AG04450 (cell line): ENCODE measurements around the gene ISLR2. TPM values are rescaled to one million over a fixed set of nuclear protein-coding genes. Genes with fewer than 3 reads are reported as not detected.

ENCODE experiments used
- CTCF ChIA-PET: fragments of 300-600, 350-600 bp; formaldehyde crosslinking; extraction: SDS; loops from one replicate; lab custom pipeline; 2022; ENCODE audit warnings: antibody characterized with exemption, inconsistent platforms; lab: Charles Lee
- POLR2A ChIA-PET: fragments of 350-600 bp; formaldehyde crosslinking; extraction: SDS; loops from one replicate; lab custom pipeline; 2021; ENCODE audit warnings: antibody characterized with exemption, inconsistent platforms; lab: Yijun Ruan, JAX
- DNase-seq: peaks from one replicate; pipeline ENCODE4 v3.0.0-alpha.2; 2011; ENCODE audit warnings: low read depth, low spot score
- H3K27ac ChIP-seq: one replicate; pipeline ENCODE4 v1.5.1; 2012; ENCODE audit warnings: low read depth, low read length, control low read depth
- H3K27me3 ChIP-seq: one replicate; pipeline ENCODE4 v1.6.0; 2012; ENCODE audit warnings: low read length; ENCODE audit not compliant: control insufficient read depth, insufficient read depth
- H3K4me3 ChIP-seq: 2 replicates; pipeline ENCODE4 v1.5.1; 2011; ENCODE audit warnings: mild to moderate bottlenecking, low read depth, low read length, control low read depth
- H3K9me3 ChIP-seq: 2 replicates; pipeline ENCODE4 v1.5.1; 2012; ENCODE audit warnings: low read length; ENCODE audit not compliant: control insufficient read depth, insufficient read depth
- polyA plus RNA-seq: library from polyadenylated mRNA; depleted of rRNA; stranded (reverse); fragments of >200 nt; gene quantifications from 2 replicates; pipeline ENCODE4 v1.2.3, GENCODE V29; 2011
- TF ChIP-seq, protein P1 (sequence below): IDR thresholded peaks from 2 replicates; pipeline ENCODE4 v1.5.1; 2011; ENCODE audit warnings: low read depth, low read length, control low read depth, inconsistent platforms

ISLR2 gene
- polyA plus RNA-seq, 1 experiment = not detected

DNA sequence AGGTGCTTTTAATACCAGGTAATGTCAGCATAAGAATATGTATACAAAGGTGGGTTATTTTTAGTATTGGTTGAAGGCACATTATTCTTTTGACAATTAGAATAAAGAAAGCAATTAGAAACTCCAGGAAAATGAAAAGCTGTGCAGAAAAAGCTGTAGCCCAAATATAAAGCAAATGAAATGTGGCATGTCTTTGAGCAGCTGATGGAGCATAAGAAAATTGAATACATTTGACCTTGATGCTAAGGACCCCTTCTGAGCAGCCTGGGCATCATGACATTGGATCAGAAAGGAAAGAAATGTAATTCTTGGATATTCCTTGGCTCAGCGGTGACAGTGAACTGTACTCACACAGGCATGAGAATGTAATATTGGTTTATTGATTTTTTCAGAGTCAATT, 35.1 kb downstream of the ISLR2 start:
- peaks cover 8% of the 10 kb centered on the region for H3K27me3 ChIP-seq
- H3K9me3 ChIP-seq = no peaks in the 10 kb centered on the region
- H3K27ac ChIP-seq = no peak overlapping the region
- no peak for DNase-seq
- H3K4me3 ChIP-seq = no peak overlapping the region
- ChIA-PET CTCF (interaction anchor here (0.5 to 1.6 kb wide), 2 partner anchors 99 to 142 kb away, joined by 5 to 8 read pairs; no protein-coding TSS in a partner anchor), POLR2A (no interaction called here)
- TF ChIP-seq, protein P1, sequence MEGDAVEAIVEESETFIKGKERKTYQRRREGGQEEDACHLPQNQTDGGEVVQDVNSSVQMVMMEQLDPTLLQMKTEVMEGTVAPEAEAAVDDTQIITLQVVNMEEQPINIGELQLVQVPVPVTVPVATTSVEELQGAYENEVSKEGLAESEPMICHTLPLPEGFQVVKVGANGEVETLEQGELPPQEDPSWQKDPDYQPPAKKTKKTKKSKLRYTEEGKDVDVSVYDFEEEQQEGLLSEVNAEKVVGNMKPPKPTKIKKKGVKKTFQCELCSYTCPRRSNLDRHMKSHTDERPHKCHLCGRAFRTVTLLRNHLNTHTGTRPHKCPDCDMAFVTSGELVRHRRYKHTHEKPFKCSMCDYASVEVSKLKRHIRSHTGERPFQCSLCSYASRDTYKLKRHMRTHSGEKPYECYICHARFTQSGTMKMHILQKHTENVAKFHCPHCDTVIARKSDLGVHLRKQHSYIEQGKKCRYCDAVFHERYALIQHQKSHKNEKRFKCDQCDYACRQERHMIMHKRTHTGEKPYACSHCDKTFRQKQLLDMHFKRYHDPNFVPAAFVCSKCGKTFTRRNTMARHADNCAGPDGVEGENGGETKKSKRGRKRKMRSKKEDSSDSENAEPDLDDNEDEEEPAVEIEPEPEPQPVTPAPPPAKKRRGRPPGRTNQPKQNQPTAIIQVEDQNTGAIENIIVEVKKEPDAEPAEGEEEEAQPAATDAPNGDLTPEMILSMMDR = no peak

DNA sequence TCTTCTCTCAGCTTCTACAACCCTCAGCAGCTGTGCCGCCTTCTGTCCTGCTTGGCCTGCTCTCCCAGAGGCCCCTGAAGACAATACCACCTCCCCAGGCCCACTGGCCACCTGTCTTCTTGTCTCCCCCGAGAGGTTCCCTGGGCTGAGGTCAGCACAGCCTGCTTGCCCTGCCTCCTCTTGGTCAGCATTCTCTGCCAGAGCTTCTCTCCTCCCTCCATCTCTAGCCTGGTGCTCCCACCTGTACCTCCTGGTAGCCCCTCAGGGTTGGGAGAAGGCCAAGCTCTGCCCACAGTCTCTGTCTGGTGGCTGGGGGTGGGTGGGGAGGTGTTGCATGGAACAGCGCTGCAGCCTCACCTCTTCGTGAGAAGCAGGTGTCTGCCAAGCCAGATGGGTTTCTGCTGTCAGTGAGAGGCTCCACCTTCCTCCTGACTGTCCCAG, 37.5 kb downstream of the ISLR2 start:
- ChIA-PET CTCF (interaction anchor here (0.6 kb wide), 1 partner anchor 24 kb away, joined by 3 read pairs; no protein-coding TSS in a partner anchor), POLR2A (no interaction called here)
- no peak overlapping the region for H3K27ac ChIP-seq
- H3K27me3 ChIP-seq = peaks cover 8% of the 10 kb centered on the region
- TF ChIP-seq, protein P1 = no peak
- no peak for DNase-seq
- no peak overlapping the region for H3K4me3 ChIP-seq
- no peaks in the 10 kb centered on the region for H3K9me3 ChIP-seq

DNA sequence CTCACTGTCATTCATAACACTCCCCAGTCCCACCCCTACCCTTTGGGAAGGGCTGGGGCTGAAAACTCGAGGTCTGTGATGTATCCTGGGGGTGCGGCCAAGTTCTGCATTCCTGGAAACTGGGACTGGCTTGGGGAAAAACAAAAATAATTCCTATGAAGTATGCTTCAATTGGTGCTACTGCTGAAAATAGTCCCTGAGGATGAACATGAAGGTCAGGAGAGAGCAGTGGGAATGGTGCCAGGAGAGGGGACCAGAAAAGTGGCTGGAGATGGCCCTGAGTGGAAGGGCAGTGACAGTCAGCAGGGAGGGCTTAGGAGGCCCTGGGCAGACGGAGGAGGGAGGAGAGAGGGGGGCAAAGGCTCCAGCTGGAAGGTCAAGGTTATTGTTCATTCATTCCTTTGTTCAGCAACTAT, 38.3 kb downstream of the ISLR2 start:
- TF ChIP-seq, protein P1 = no peak
- Histone ChIP-seq H3K9me3 (no peaks in the 10 kb centered on the region), H3K27ac (no peak overlapping the region), H3K27me3 (peaks cover 8% of the 10 kb centered on the region), H3K4me3 (no peak overlapping the region)
- CTCF ChIA-PET = no interaction called here
- DNase-seq = no peak
- POLR2A ChIA-PET = no interaction called here

DNA sequence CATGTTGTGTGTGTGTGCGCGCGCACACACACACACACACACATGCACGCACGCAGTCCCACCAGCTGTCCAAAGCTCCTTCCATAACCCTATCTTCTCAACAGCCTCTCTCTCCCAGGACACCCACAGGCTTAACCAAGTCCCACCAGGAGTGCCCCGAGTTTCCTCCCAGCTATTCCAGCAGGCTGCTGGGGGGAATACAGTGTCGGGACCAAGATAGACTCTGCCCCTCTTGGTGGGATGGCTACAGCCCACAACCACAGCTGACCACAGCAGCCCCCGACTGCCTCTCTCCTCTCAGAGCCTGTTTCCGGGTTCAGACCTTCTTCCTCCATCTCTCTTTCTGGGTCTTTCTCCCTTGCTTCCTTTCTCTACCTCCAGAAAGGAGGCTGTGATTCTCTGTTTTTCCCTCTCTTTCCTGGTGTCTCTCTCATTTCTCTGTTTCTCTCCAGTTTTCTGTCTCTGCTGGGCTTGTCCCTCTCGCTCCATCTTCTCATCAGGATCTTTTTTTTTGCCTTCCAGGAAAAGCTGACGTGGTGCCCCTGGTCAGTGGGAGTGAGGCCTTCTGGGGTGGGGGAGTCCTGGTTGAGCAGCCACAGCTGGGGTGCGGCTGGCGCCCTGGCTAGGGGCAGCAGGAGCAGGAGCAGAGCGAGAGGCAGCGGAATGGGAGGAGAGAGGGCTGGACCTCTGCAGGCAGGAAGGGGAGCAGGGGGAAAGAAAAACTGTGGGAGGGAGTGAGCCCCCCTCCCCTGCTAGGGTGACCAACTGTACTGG, 39.9 kb downstream of the ISLR2 start:
- Histone ChIP-seq H3K9me3 (no peaks in the 10 kb centered on the region; the same call in 1 of the 2 replicates), H3K27me3 (peaks cover 8% of the 10 kb centered on the region), H3K27ac (no peak overlapping the region), H3K4me3 (no peak overlapping the region)
- ChIA-PET POLR2A (no interaction called here), CTCF (interaction anchor here (0.5 to 0.6 kb wide), 2 partner anchors 40 to 42 kb away, joined by 3 to 7 read pairs; partner anchors contain the start of gene ISLR2)
- no peak for DNase-seq
- TF ChIP-seq, protein P1 = no peak
